HuH-7.5 (cell line): ENCODE results near the gene HEXD.
"Not testable (repeated sequence)": the region's sequence is repeated elsewhere in the genome, so short reads cannot be mapped to it uniquely, and the experiment has no call there.

ENCODE experiments used
- DNase-seq: peaks from one replicate; pipeline ENCODE4 v3.0.0; 2011; ENCODE audit warnings: low spot score

The HEXD gene

DNA sequence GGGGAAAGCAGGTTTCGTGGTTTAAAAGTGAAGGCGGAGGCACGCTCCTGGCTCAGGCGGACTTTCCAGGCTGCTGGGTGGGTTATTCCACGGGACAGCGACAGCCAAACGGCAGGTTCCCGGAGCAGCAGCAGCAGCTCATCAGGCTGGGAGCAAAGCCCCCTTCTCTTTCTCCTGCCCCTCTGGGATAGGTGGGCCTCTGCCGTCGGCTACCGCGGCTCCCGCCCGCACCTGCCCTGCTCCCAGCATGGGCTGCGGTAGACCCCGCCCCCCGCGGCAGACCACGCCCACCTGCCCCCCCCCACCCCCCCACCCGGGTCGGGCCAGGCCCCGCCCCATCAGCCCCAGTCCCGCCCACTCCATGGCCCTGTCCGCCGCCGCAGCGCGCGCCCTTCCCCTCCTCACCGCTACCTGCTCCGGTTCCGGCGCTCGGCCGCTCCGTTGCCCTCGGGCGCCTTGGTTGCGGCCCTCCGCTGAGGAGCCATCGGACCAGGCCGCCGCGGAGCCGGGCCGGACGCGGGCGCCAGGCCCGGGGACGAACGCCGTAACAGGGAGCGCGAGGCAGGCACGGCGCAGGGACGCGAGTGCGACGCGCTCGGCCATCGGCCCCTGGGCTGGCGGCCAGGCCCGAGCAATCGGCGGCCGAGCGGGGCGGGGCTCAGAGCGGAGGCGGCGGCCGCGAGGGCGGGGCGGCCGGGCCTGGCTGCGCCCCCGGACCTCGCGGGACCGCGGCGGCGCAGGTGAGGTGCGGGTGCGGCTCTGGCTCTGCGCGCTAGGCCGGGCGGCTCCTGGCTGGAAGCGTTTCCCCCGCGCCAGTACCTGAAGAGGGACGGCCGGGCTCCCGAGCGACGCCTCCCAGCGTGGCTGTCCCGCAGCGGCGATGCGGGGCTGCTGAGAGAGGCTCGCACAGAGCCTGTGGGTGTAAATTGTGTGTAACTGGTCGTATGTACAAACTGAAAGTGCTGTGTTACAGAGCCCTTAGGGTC is at the start of gene HEXD, which contains the start of gene OGFOD3:
Gene HEXD (plus strand): TSS at position 347 of the 986 bp plus-strand sequence. CDS start 1,453 bp downstream, outside the sequence.
Gene OGFOD3 (minus strand): TSS at position 586 of the 986 bp plus-strand sequence. CDS start 101 bp downstream, at position 485.
- peak; percentile 93 for DNase-seq

DNA sequence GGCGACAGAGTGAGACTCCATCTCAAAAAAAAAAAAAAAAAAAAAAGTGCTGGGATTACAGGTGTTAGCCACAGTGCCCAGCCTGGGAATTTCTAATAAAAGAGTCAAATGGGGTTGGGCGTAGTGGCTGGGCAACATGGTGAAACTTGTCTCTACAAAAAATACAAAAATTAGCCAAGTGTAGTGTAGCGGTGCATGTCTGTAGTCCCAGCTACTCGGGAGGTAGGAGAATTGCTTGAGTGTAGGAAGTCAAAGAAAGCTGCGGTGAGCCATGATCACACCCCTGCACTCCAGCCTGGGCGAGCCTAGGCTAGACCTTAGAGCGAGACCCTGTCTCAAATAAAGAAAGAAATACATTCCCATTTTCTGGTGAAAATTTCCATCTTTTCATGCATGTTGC is 48.9 kb upstream of the HEXD start:
- no peak for DNase-seq

GRCh38 chr17:82370471-82371332 is 47.4 kb upstream of the HEXD start:
- no peak for DNase-seq

- peak; percentile 61 for DNase-seq
These were observed 46.6 kb upstream of the HEXD start, which contains the start of gene UTS2R for GRCh38 chr17:82371333-82372248. Gene UTS2R (plus strand): TSS chr17:82371765. CDS start chr17:82374325, 2,560 bp downstream.

- peak; percentile 68 for DNase-seq
These were observed 45.7 kb upstream of the HEXD start for GRCh38 chr17:82372249-82373071.

- not testable (repeated sequence) for DNase-seq
These were observed 45.1 kb upstream of the HEXD start for GRCh38 chr17:82373072-82373452.

DNA sequence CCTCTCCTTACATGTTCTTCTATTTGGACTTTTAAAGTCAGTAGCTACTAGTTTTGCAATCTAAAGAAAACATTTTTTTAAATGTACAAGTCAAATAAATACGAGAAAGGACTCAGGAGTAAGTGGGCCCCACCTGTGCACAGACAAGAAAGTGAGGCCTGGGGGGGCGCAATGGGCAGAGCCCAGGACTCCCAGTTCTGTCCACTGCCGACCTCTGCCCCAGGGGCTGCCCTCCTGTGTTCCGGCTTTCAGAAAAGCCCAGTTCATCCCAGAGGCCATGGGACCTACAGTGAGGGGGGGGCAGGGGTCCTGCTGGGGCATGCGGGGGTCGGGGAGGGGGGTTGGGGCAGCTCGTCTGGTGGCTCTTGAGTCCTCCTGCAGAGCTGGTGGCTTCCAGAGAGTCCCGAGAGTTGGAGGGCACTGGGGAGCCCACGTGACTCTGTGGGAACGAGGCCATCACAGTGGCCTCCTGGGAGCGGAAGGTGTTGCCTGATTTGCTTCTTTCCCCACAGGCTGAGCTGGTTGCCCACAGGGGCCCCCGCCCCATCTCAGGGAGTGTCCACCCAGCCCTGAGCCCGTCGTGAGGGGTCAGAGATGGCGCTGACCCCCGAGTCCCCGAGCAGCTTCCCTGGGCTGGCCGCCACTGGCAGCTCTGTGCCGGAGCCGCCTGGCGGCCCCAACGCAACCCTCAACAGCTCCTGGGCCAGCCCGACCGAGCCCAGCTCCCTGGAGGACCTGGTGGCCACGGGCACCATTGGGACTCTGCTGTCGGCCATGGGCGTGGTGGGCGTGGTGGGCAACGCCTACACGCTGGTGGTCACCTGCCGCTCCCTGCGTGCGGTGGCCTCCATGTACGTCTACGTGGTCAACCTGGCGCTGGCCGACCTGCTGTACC is 44.2 kb upstream of the HEXD start:
- DNase-seq, result no peak

GRCh38 chr17:82374626-82375331 is 43.4 kb upstream of the HEXD start:
- no peak for DNase-seq

DNA sequence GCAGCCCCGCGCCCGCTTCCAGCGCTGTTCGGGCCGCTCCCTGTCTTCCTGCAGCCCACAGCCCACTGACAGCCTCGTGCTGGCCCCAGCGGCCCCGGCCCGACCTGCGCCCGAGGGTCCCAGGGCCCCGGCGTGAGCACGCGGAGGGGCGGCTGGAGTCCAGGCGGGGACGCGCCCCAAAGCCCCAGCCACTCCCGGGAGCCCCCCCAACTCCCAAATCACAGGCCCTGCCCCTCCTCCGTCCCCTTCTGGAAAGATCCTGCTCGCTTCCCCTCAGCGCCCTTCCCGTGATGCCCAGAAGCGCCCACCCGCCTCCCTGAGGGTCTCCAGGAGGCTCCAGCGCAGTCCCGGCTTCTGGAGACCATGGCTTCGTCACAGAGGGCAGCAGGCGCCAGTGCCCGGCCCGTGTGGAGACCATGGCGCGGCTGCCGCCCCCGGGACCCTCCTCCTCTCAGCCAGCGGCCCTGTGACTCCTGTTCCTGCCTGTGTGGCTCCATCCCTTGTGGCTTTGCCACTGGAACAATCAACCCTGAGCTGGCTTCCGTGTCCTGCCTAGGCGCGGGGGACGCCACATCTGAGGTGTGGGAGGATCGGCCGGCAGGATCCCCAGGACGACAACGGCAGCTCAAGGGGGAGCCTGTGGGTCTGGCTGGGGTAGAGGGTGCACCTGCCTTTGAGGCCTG is 42.6 kb upstream of the HEXD start:
- DNase-seq, result no peak

DNA sequence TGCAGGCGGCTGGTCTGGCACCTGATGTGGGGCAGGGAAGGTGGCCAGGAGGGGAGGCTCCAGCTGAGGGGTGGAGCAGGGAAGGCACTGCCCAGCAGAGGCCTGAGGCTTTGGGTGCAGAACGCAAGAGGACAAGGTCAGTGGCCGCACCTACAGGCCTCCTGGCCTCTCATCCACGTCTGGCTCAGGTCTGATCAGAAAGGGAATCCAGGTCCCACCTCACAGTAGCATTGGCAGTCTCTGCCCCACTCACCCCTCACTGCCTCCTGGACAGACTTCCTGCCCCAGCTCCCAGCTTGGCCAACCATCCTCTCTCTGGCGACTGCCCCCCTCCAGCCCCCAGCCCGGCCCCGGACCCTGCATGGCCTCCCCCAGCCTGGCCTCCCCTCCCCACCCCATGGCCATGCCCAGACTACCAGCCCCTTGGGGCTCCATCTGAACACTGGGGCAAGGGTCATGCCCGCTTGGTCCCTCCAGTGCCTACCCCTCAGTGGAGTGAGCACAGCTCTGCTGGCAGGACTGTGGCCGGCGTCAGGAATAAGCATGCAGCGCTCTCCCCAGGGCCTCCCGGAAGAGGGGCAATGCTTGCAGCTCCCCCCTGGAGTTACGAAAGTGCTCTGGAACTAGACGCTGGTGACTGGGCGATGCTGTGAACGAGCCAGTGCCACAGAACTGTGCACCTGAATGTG is 42.0 kb upstream of the HEXD start:
- DNase-seq, result no peak

- not testable (repeated sequence) for DNase-seq
These were observed 40.9 kb upstream of the HEXD start for GRCh38 chr17:82377294-82377693.

- DNase-seq, result no peak
These were observed 40.0 kb upstream of the HEXD start for GRCh38 chr17:82377924-82378740.

GRCh38 chr17:82378741-82379021 is 39.5 kb upstream of the HEXD start:
- no peak for DNase-seq

- DNase-seq, result no peak
These were observed 37.1 kb upstream of the HEXD start for GRCh38 chr17:82380860-82381702.

DNA sequence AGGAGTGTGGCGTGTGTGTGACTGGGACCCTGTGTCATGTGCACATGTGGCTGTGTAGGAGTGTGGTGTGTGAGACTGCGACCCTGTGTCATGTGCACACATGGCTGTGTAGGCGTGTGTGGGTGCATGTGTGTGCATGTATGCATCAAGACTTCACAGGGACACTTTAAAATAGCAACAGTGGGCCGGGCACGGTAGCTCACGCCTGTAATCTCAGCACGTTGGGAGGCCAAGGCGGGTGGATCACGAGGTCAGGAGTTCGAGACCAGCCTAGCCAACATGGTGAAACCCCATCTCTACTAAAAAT is 36.5 kb upstream of the HEXD start:
- not testable (repeated sequence) for DNase-seq
